NOMO-1 treated with dmso at 0.1 percent for 144 hours (cell line): ENCODE results near the gene SUGCT.

Experiments used
- DNase-seq: peaks from one replicate; lab custom pipeline; 2025; ENCODE audit not compliant: unreplicated experiment; lab: John Stamatoyannopoulos, UW

Gene SUGCT

DNA sequence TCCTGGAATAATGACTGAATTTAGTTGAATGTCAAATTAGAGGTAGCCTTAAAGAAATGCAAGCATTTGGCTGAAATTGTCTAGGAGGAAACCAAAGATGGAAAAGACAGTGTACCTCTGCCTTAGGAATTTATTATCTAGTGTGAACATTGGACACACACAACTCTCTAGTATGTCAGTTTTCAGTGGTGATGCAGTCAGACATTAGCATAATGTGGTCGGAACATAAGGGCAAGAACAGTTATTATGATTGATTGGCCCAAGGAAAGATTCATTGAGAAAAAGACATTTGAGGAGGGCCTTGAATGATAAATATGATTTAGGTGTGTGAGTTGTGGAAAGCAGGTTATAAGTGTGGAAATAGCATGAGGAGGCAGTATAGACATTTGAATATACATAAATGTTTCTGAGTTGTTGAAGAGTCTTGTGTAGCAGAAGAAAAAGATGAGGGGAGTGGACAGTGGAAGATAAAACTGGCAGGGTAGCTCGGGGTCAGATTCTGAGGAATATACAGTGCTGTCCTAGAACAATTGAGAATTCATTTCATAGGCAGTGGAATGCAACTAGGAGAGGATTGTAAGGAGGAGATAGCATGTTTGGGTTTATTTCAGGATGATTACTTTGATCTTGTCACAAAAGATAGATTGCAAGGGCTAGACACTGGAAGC lies 414.7 kb downstream of the SUGCT start:
- no peak for DNase-seq

GRCh38 chr7:40551685-40552576 lies 417.1 kb downstream of the SUGCT start:
- peak; percentile 87 for DNase-seq

- DNase-seq = no peak
Measured at GRCh38 chr7:40560672-40561071, 425.9 kb downstream of the SUGCT start.

DNA sequence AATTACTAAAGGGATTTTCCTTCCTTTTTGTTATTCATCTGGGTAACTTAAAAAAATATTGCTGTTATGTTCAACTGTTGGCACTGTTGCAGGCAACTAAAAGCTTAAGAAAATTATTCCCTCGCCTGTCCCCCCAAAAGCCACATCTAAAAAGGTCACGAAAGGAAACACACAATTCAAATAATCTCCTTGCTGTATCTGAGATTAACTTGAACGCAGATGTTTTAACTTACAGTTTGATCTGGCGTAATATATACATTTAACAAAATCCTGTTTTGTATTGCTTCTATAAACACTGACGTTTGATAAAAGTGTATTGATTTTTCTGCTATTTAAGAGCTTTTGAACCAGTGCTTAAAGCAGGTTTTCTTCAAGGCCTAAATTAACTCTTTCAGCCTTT lies 432.1 kb downstream of the SUGCT start:
- no peak for DNase-seq

- no peak for DNase-seq
Measured at GRCh38 chr7:40569326-40569725, 434.5 kb downstream of the SUGCT start.

- no peak for DNase-seq
Measured at GRCh38 chr7:40570223-40570622, 435.4 kb downstream of the SUGCT start.

DNA sequence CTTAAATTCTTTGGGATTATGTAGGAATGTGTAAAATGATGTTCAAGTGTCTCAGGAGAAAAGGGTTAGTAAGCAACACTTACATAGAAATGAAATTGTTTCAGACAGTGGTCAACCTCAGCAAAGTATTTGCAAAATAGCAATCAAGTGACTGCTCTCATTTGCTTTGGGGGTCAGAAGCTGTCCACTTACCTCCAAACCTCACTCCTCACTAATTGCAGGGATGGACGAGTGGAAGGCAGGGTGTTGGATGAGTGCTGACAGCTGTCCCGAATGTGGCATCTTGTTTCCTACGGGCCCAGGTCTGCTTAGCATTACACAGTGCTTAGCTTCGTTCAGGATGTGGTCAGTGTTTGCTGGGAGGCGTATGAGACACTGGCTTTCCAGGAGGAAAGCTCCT lies 437.0 kb downstream of the SUGCT start:
- no peak for DNase-seq

- DNase-seq = no peak
Measured at GRCh38 chr7:40572810-40573465, 438.1 kb downstream of the SUGCT start.

GRCh38 chr7:40579401-40579800 lies 444.6 kb downstream of the SUGCT start:
- no peak for DNase-seq

DNA sequence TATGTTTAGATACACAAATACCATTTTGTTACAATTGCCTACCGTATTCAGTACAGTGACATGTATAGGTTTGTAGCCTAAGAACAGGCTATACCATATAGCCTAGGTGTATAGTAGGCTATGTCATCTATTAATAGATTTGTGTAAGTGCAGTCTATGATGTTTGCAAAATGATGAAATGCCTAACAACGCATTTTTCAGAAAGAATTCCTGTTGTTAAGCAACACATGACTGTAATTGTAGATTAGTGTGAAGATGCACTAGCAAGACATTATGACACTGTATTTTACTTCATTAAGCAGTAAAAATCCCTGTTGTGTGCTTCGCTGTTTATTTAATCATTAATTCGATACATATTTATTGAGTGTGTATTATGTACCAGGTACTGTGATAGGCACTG lies 446.0 kb downstream of the SUGCT start:
- DNase-seq = no peak

DNA sequence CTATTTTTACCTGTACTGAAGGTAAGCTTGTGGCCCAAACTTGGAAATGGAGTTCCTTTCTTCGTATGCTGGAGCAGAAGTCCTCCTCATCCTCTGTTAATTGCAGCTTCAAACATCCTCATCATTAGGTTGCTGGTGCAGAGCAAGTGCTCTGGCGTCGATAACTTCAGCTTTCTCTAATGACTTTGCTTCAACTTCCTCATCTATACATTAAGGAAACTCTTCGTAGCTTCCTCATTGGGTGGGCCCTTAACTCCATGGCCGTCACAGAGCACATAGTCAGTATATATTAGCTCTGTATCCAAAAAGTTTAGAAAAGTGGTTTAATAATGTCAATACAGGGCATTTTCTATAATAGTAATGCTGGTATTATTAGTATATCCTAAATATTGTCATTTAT lies 447.7 kb downstream of the SUGCT start:
- peak; percentile 42 for DNase-seq

DNA sequence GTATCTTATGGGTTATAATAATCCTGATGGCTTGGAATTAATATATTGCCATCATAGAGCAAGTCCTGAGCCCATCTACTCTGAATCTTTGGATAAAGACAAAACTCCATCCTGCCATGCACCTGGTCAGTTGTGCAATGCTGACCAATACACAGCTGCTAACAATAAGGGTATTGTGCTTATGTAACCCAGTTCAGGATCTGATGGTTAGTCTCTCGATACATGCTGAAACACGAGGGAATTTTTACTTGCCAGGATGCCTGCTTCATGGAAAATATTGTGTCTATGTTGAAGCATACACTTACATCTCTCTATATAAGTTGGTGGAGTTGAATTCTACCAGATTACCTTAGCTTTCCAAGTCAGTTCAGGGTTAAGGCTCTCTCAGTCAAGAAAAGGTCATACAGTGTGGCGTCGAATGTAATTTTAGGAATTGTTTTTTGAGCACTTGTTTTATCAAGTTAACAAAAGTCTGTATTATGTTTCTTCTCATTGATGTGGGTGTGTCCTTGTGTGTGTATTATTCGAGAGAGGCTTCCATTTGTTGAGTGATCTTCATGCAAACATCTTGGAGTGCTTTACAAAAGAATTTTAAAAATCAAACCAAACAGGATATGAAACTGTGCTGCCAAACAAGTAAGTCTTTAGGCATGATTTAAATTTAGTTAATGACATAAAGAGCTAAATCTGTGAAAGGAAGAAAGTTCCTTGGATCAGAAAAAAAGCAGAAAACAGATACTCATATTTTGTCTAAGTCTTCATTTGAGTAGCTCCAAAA lies 449.1 kb downstream of the SUGCT start:
- DNase-seq = no peak

DNA sequence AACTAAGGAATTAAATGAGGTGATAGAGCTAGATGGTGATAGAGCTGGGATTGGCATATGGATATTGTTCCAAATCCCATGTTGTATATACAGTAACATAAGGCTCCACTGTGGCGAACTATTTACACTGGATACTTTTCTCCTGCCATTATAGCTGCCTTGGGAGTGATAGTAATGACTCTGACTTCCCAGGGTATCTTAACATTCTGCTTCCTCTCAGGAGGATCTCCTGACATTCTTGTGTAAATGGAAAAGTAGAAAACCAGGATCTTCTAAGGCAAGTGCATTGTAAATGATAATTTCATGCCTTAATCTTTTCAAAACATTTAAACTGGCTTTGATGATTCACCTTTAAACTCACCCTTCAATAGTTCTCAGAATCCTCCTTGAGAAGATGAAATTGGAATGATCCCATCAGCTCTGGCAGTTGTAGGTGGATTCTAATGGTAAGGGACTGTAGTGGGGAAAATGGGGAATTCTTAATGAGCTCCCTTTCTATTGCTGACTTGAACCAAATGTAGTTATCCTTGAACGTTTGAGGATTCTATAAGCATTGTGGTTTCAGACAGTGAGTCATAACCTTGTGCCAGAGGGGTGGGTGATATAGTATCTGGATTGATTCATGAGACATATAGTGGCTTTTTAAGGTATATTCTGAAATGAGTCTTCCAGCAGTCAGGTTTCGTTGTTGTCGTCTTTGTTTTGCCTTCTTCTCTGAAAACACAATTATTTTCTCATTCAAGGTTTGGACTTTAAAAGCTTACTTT lies 450.0 kb downstream of the SUGCT start:
- DNase-seq = no peak

- DNase-seq = peak; percentile 64
Measured at GRCh38 chr7:40586197-40586596, 451.4 kb downstream of the SUGCT start.

- no peak for DNase-seq
Measured at GRCh38 chr7:40587419-40587818, 452.6 kb downstream of the SUGCT start.

DNA sequence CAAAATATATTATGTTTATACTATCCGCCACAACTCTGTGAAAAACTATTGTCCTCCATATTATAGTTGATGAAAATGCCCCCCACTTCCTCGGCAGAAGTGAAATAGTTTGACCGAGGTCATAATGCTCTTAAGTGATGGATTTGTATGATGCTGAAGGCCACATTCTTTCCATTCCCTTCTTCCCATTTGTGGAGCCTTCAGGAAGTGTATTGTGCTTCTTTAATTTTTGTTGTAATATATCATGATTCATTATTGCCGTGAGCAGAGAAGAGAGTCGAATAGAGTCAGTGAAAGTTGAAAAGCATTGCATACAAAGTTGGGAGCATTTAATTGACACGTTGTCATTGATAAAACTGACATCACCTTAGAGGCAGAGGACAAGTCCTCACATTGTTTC lies 460.3 kb downstream of the SUGCT start:
- DNase-seq = no peak

GRCh38 chr7:40595832-40596231 lies 461.0 kb downstream of the SUGCT start:
- no peak for DNase-seq

GRCh38 chr7:40597517-40597916 lies 462.7 kb downstream of the SUGCT start:
- no peak for DNase-seq

DNA sequence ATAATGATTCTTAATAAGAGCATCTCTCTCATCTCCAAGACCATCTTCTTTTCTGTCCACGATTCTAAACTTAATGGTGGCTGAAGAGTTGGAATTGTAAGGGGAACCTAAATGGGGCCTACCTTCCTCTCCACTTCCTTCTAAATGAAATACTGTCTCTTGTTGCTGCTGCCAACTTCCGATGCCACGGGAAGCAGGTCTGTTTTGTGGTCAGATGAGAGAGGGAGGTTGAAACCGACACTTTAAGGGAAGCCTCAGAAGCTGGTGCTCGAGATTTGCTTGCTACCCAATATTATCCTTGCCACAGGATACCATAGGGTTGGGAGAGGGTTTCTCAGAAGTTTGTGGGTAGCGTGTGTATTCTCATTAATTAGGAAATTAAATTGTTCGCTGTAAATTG lies 464.1 kb downstream of the SUGCT start:
- peak; percentile 71 for DNase-seq

DNA sequence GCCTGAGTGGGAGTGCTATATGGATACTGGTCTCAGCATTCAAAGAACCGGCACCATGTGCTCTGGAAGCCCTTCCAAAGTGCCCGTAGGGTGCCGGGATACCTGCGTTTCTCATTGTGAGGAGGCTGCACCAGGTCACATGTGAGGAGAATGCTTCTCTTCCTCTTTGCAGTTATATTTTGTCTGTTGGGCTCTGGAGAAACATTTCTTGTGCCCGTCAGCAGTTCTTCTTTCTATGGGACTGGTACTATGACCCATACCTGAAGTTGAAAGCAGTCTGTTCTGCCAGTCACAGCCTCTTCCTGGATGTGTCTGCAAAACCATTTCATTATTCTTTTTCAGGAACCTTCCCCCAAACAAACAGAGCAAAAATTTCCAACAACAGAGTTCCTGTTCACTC lies 465.0 kb downstream of the SUGCT start:
- DNase-seq = peak; percentile 30
